ENCODE results near the gene TXNDC5. TPM values are rescaled to one million over a fixed set of nuclear protein-coding genes. Genes with fewer than 3 reads are reported as not detected.

Gene TXNDC5
- total RNA-seq (2016; rRNA removed; fragmentation: Illumina TruSeq; extraction: Trizol), result 376 and 578 TPM in 2 replicates
- 169 TPM in 2 replicates for total RNA-seq (2016; cell fraction: cytosol; rRNA removed; fragmentation: Illumina TruSeq; extraction: Trizol; ENCODE audit: low read depth)
- total RNA-seq (2016; cell fraction: insoluble cytoplasmic fraction; rRNA removed; fragmentation: Illumina TruSeq; extraction: Trizol), result 372 and 586 TPM in 2 replicates
- 439 and 444 TPM in 2 replicates for total RNA-seq (2016; cell fraction: membrane; rRNA removed; fragmentation: Illumina TruSeq; extraction: Trizol)
- total RNA-seq (2016; cell fraction: nucleus; rRNA removed; fragmentation: Illumina TruSeq; extraction: Trizol), result 445 and 518 TPM in 2 replicates
- polyA plus RNA-seq (2011; rRNA removed), result 255 and 287 TPM in 2 replicates
- polyA plus RNA-seq (2011; cell fraction: cytosol; rRNA removed), result 252 and 289 TPM in 2 replicates
- 144 and 146 TPM in 2 replicates for polyA plus RNA-seq (2011; cell fraction: nucleus; rRNA removed)
- polyA plus RNA-seq (2012), result 246 and 286 TPM in 2 replicates
- polyA plus RNA-seq (2016; cell fraction: cytosol; fragmentation: Illumina TruSeq; extraction: Trizol; ENCODE audit: low read depth), result 158 and 172 TPM in 2 replicates
- 267 and 268 TPM in 2 replicates for polyA plus RNA-seq (2016; cell fraction: insoluble cytoplasmic fraction; fragmentation: Illumina TruSeq; extraction: Trizol; ENCODE audit: low read depth)
- polyA plus RNA-seq (2016; cell fraction: membrane; fragmentation: Illumina TruSeq; extraction: Trizol; ENCODE audit: low read depth), result 288 and 289 TPM in 2 replicates
- 529 and 534 TPM in 2 replicates for polyA plus RNA-seq (2016; cell fraction: nucleus; fragmentation: Illumina TruSeq; extraction: Trizol; ENCODE audit: insufficient read depth, low read depth)
- polyA minus RNA-seq (2011; rRNA and poly(A)+ RNA removed; ENCODE audit: low replicate concordance), result 99.9 and 291 TPM in 2 replicates
- 147 and 151 TPM in 2 replicates for polyA minus RNA-seq (2011; cell fraction: cytosol; rRNA and poly(A)+ RNA removed)
- polyA minus RNA-seq (2011; cell fraction: nucleus; rRNA and poly(A)+ RNA removed), result 104 and 118 TPM in 2 replicates
- Bru-seq, nascent RNA, result percentile 92 among the genes with signal in this experiment
- percentile 99 among the genes with signal in this experiment for BruChase-seq, experiment 1, labeled RNA remaining after a 6-hour chase
- percentile 97 among the genes with signal in this experiment for BruChase-seq, experiment 2, labeled RNA remaining after a 2-hour chase
- long read RNA-seq, experiment 1, transcript TXNDC5-202 (4 exons, 2,704 nt), result major isoform, 6 of 39 reads
- long read RNA-seq, experiment 1, transcript TXNDC5-201 (10 exons, 2,964 nt), result minor isoform, 5 of 39 reads
- long read RNA-seq, experiment 1, partial matches to known transcripts, result 0 of 39 reads
- long read RNA-seq, experiment 1, other reads (novel, unspliced or antisense), result 28 of 39 reads
- long read RNA-seq, experiment 2, transcript TXNDC5-202 (4 exons, 2,704 nt), result minor isoform, 18 of 825 reads
- long read RNA-seq, experiment 2, transcript TXNDC5-201 (10 exons, 2,964 nt), result major isoform, 575 of 825 reads
- long read RNA-seq, experiment 2, partial matches to known transcripts, result 16 of 825 reads
- long read RNA-seq, experiment 2, other reads (novel, unspliced or antisense), result 215 of 825 reads

GRCh38 chr6:7910654-7911344, at the start of gene TXNDC5:
TXNDC5 (minus strand) TSS chr6:7910788; CDS start chr6:7910776, 12 bp downstream.
- WGBS (ENCODE audit: low lambda C conversion rate), result 16% methylated on average over 16 of the region's 75 CpGs
- ChIA-PET POLR2A (interaction anchor here (0.7 to 2.5 kb wide), 7 partner anchors 10 to 211 kb away, joined by 3 to 15 read pairs (median 4); partner anchors contain the start of genes BLOC1S5 and EEF1E1), CTCF (ENCODE audit: low intra/inter-chr PET ratio, low total read pairs) (no interaction called here)
- ATAC-seq (peak; percentile 76), FAIRE-seq (no peak), DNase-seq (ENCODE audit: low spot score) (peak; percentile 60)
- peak within 1 kb of the TSS; percentile 22 for H2AFZ ChIP-seq (ENCODE audit: low read length)
- peaks cover 32% of the 10 kb centered on the region for H4K20me1 ChIP-seq (ENCODE audit: insufficient read depth, low read length)
- intact Hi-C loops (cut with micrococcal nuclease; ENCODE audit: unreplicated experiment), result loop anchor here (5.0 kb wide), 1 partner anchor 152 kb away; the partner anchor contains the start of gene BLOC1S5
- peak within 1 kb of the TSS; percentile 88 for H3K9ac ChIP-seq (ENCODE audit: insufficient read depth, low read depth, low read length)
- H3K4me2 ChIP-seq (ENCODE audit: low read depth, low read length), result peak within 1 kb of the TSS; percentile 97
- no peaks in the 10 kb centered on the region for H3K27me3 ChIP-seq (ENCODE audit: control insufficient read depth in 1 of 2, insufficient read depth in 2 of 2, low read length in 2 of 2)
- no peaks in the 10 kb centered on the region for H3K9me3 ChIP-seq (ENCODE audit: low read length)
- H3K79me2 ChIP-seq (ENCODE audit: insufficient read depth, low read length), result peaks cover 41% of the 10 kb centered on the region
- BruUV-seq (replicated peaks), result no TSS peak
- H3K4me3 ChIP-seq (replicated peaks in 1 of 3; ENCODE audit: insufficient read depth in 1 of 3, low read depth in 2 of 3, low read length in 3 of 3), result peak within 1 kb of the TSS; percentile 69 to 87 (median 85)
- H3K4me1 ChIP-seq (ENCODE audit: insufficient read depth, low read length), result peaks cover 83% of the 10 kb centered on the region
- peak within 1 kb of the TSS; percentile 75 for H3K27ac ChIP-seq (ENCODE audit: extremely low read length, insufficient read depth, low read length)
- H3K36me3 ChIP-seq (replicated peaks in 1 of 2; ENCODE audit: control insufficient read depth in 1 of 2, insufficient read depth in 2 of 2, low read length in 2 of 2), result peaks cover 6 to 14% of the 10 kb centered on the region in 2 experiments; a peak in 4 of 5 replicates
- in situ Hi-C loops (cut with HindIII; ENCODE audit: extremely low pct_ligation_motif_present, low pct_unique_long_range_greater_than_20kb), result no loop called here
- no peak for TF ChIP-seq ZNF652 (CRISPR knock-in tag; IDR thresholded peaks at IDR 0.05; ENCODE audit: borderline replicate concordance, low read depth)
- no peak for TF ChIP-seq TP53 (CRISPR knock-in tag; conservative IDR thresholded peaks at IDR 0.05)
- 0 out of 2 replicates have a peak, but pooled peaks have one; percentile 28 for TF ChIP-seq RELA (CRISPR knock-in tag; IDR thresholded peaks at IDR 0.05)
- no peak for TF ChIP-seq HNRNPUL1 (IDR thresholded peaks at IDR 0.05; ENCODE audit: low read depth, low read length)
- no peak for TF ChIP-seq ZNF335 (CRISPR knock-in tag; IDR thresholded peaks at IDR 0.05)
- peak; percentile 49; the same call in 1 of the 2 replicates for TF ChIP-seq ZNF792 (CRISPR knock-in tag; IDR thresholded peaks at IDR 0.05)
- TF ChIP-seq XBP1 (CRISPR knock-in tag; IDR thresholded peaks at IDR 0.05), result no peak
- TF ChIP-seq ZNF513 (CRISPR knock-in tag; conservative IDR thresholded peaks at IDR 0.05), result 0 out of 2 replicates have a peak, but pooled peaks have one; percentile 78
- no peak for TF ChIP-seq ZSCAN22 (CRISPR knock-in tag; IDR thresholded peaks at IDR 0.05)
- TF ChIP-seq KAT7 (CRISPR knock-in tag; IDR thresholded peaks at IDR 0.05; ENCODE audit: borderline replicate concordance), result peak; percentile 88; the same call in 1 of the 2 replicates
- no peak for TF ChIP-seq JUNB (CRISPR knock-in tag; IDR thresholded peaks at IDR 0.05; ENCODE audit: borderline replicate concordance)
- TF ChIP-seq NFE2L2 (IDR thresholded peaks at IDR 0.05; ENCODE audit: low read length), result no peak
- TF ChIP-seq TARDBP (CRISPR knock-in tag; IDR thresholded peaks at IDR 0.05), result no peak
- TF ChIP-seq ZNF530 (CRISPR knock-in tag; IDR thresholded peaks at IDR 0.05; ENCODE audit: low read depth), result no peak
- TF ChIP-seq ZNF503 (CRISPR knock-in tag; IDR thresholded peaks at IDR 0.05), result no peak
- peak; percentile 55; the same call in 1 of the 2 replicates for TF ChIP-seq HIVEP1 (CRISPR knock-in tag; IDR thresholded peaks at IDR 0.05)

Data from HepG2 (cell line).